Amniotic stem cell (primary cell): ENCODE results near the gene SYCP2L.
"Not testable (repeated sequence)": the region's sequence is repeated elsewhere in the genome, so short reads cannot be mapped to it uniquely, and the experiment has no call there.

Source experiments
- DNase-seq: peaks from one replicate; lab custom pipeline; 2025; lab: John Stamatoyannopoulos, UW

The SYCP2L gene

DNA sequence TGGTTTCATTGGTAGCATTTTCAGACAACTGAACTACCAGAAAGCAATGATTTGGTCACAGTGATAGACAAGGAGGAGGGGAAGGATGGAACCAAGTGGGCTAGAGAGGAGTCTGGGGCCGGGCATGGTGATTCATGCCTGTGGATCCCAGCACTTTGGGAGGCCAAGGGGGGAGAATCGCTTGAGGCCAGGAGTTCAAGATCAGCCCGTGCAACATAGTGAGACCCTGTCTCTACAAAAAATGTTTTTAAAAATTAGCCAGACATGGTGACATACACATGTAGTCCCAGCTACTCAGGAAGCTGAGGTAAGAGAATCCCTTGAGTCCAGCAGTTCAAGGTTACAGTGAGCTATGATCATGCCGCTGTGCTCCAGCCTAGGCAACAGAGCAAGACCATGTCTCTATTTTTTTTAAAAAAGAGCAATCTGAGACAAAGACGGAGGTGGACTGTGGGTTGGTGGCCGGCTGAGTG lies 70.6 kb downstream of the SYCP2L start:
- no peak for DNase-seq

DNA sequence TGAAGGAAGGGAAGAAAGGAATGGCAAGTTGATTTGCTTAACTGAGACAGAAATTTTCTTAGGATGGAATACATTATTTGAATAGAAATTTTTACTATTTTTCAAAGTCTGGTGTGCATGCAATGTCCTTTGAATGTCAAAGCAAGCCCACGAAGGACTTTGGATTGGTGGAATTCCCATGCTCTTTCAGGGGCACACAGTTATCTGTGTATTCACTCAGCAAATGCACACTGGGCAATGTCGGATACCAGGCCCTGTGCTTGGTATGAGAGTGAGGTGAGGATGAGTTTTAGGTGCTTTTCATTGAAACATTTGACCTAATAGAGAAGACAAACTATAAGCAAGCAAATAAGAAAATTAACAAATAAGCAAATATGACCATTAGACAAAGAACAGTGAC lies 73.3 kb downstream of the SYCP2L start:
- no peak for DNase-seq

DNA sequence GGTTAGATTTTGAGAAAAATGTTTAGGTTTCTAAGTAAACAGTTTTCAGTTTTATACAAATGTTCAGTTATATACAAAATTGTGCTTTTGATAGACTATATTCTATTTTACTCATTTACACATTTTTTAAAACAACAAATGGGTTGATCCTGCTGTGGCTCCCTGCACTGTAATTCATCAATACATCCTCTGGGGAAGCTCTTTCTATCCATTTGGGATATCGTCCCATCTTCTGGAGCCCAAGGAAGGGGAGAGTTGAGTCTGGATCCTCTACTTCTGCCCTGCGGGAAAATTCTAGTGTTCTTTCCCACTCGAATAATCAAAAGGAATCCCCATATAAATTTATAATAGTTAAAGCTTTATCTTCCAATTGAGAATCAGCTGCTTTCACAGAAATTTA lies 75.0 kb downstream of the SYCP2L start:
- DNase-seq = no peak

DNA sequence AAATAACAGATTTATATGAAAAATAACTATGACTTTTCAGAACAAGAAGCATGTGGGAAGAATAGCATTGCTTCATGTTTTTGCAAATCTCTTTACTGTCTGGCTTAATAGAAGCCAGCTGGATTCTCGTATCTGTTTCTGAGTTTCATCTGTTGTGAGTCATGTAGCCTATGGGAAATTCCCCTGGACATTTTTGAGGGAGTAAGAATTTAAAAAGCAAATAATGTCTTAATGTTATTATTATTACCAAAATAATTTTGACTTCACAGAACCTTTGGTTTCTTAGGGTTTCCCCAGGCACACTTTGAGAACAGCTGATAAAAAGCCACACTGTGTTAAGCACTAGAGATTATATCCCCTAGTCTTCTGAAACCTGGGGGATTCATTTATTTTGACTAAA lies 75.8 kb downstream of the SYCP2L start:
- peak; percentile 80 for DNase-seq

DNA sequence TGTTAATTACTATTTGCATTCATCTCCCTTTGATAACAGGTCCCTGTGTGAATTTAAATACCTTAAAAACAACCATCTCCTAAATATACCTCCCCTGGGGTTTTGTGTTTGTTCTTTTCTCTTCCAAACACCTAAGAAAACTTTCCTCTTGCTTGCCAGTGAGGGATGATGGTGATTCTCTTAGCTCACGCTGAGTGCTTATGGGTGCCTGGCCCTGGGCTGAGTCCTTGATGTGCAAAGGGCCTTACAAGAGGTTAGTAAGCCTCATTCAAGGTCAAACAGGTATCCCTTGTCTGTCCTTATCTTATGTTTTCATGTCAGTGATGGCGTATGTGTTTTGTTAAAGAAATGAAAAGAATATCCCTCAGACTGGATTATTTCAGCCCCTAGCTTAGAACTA lies 76.3 kb downstream of the SYCP2L start:
- DNase-seq = no peak

DNA sequence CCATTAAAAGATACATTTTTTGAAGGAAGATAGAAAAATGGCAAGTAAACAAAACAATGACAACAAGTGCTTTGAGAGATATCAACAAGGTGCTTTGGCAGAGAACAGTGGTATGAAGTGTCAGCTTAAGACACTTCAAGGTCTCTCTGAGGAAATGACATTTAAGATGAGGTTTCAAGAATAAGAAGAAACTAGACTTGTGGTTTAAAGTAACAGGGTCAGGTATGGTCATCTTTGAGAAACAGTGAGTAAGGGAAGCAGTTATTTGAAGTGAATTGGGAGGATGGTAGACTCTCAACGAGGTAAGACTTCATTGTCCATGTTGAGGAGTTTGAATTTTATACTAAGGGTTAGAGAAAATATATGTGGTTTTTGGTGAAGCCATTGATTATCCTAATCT lies 77.8 kb downstream of the SYCP2L start:
- DNase-seq = no peak

DNA sequence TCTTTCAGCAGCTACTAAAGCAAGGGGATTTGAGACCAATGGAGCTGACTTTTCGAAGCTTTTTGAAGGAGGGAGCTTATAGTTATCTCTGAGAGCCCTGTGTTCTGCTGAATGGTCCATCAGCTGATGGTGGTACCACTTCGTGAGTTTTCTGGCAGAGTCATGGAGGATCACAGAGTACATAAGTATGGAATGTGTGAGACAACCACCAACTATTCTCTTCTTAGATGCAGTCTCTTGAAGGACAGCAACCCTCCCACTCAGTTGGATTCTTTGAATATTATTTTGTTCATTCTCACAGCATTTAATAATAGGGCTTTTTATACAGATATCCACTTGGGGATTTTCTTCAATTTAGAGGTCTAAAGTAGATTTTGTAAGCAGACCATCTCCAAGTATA lies 81.9 kb downstream of the SYCP2L start:
- DNase-seq = peak; percentile 36

DNA sequence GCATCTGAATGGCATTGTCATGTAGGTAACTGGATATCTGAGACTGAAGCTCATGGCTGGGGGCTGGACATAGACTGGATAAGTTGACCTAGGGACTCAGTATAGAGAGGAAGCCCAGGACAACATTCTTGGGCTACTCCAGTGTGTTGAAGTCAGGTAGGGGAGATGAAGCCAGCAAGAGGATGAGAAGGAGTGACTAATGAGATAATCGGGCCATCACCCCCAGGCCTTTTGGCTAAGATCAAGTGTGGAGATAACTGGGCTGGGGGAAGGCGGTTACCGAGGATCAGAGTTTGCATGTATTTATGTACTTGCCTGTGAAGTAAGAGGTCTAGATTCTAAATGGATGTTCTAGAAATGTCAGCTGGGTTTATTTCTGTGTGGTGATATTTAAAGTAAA lies 83.9 kb downstream of the SYCP2L start:
- no peak for DNase-seq

DNA sequence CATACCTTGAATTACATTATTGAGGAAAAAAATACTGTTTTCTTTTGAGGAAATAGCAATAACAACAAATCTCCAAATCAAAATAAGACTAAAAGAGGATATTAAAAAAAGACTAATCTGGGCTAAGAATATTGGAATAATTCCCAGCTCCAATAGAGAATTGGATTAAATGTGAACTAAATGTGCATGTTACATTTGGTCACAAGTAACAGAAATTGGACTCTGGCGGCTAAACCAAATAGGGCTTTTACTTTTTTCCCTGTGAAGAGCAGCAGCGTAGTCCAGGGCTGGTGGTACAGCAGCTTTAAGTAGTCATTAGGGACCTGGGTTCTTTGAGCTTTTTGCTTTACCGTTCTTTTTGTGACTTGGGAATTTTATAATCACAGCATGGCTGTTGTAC lies 85.3 kb downstream of the SYCP2L start:
- DNase-seq = no peak

DNA sequence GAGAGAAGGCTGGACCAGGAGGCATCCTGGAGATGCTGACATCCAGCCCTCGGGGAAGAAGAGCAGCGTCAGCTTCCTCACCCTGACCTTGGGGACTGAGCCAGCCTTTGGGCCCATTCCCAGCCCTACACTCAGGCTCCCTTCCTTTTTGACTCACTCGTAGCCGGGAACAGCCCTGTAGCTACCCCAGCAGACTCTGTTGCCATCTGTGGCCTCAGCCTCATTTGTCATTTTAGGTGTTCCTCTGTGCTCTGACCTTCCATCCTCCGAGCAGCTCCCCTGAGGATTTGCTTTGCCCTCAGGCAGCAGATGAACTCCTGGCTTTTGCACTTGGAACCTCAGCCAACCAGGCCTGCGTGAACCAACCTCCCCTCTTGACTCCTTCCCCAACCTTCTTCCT lies 89.7 kb downstream of the SYCP2L start:
- no peak for DNase-seq

DNA sequence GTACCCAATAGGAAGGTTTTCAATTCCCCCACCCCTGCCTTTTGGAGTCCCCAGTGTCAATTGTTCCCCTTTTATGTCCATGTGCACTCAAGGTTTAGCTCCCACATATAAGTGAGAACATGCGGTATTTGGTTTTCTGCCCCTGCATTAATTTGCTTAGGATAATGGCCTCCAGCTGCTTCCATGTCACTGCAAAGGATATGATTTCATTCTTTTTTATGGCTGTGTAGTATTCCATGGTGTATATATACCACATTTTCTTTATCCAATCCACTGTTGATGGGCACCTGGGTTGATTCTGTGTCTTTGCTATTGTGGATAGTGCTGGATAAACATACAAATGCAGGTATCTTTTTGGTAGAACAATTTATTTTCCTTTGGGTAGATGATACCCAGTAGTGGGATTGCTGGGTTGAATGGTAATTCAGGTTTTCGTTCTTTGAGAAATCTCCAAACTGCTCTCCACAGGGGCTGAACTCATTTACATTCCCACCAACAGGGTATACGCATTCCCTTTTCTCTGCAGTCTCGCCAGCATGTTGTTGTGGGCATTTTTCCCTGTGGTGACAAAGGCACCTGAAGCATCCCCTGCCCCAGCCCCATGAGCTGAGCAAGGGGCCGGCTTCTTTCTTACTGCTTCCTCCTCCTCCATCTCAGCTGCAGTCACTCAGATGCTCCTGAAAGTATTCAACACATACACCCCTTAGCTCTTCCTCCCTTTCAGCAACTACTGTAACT lies 90.5 kb downstream of the SYCP2L start:
- DNase-seq = no peak

DNA sequence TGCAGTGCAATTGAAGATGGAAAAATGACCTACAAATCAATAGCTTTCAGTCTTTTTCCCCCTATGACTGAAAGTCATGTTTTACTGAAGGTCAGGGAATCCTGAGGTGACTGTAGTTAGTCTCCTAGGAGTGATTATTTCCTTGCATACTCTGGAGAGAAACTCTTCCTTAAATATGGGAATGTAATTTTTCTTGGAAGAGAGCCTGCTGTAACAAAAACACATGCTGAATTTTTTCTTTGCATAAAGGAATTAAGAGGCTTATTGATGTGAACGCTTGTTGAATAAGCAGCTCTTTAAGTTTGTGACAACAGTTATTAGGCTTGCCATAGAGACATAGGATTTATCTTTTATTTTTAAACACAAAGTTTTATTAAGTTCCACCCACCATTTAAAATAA lies 92.8 kb downstream of the SYCP2L start:
- DNase-seq = no peak

DNA sequence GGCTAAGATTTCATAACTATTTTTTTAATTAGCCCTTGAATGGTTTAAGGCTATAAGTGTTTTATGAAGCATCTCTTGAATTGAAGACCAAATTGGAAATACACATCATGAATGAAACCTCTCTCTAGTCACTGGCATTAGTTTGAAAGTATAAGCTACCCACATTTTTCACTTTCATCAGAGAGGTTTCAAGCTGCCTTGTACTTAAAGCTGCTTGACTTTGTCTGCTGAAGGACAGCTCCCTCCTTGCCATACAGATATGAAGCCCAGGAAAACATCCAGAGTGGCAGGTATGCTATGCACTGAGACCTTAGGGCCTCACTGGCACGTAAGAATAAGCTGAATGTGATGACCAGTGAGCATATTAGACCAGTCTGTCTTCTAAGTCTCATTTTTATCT lies 94.6 kb downstream of the SYCP2L start:
- DNase-seq = no peak

DNA sequence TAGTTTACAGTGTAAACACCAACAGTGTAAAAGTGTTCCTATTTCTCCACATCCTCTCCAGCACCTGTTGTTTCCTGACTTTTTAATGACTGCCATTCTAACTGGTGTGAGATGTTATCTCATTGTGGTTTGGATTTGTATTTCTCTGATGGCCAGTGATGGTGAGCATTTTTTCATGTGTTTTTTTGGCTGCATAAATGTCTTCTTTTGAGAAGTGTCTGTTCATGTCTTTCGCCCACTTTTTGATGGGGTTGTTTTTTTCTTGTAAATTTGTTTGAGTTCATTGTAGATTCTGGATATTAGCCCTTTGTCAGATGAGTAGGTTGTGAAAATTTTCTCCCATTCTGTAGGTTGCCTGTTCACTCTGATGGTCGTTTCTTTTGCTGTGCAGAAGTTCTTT lies 98.1 kb downstream of the SYCP2L start:
- DNase-seq = not testable (repeated sequence)

DNA sequence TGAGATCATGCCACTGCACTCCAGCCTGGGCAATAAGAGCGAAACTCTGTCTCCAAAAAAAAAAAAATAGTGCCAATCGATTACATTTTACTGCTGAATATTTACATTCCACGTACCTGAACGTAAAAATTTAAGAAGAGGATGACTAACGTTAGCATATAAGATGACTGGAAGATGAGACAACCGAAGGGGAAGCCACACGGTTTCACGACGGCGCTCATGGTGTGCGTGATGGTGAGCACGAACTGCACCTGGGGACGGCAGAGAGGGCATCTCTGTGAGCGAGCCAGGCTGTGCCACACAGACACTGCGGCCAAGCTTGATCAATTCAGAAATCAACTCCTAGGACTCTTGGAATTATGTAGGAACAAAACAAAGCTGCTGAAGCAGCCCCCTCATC lies 102.7 kb downstream of the SYCP2L start:
- no peak for DNase-seq

DNA sequence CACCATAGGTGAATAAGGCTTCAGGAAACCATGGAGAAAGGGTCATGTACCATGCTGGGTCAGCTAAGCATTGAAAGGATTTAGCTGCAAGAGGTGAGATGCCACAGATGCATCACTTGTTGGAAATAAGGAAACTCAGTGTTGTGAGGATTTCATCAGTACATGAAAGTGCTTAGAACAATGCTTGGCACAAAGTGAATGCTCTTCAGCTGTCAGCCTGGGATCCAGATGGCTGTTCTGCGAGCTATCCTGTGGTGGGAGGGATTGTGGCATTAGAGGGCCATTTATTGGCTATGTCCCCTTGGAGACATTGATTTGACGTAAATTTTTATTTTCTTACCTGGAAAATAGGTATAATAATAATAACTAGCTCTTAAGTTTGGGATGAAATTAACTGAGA lies 104.3 kb downstream of the SYCP2L start:
- DNase-seq = no peak

DNA sequence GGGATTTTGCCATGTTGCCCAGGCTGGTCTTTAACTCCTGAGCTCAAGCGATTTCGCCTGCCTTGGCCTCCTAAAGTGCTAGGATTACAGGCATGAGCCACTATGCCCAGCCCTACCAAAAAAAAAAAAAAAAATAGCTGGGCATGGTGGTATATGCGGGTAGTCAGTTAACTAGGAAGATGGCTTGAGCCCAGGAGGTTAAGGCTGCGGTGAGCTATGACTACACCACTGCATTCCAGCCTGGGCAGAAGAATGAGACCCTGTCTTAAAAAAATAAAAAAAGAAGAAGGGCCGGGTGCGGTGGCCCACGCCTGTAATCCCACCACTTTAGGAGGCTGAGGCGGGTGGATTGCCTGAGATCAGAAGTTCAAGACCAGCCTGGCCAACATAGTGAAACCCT lies 107.0 kb downstream of the SYCP2L start:
- DNase-seq = no peak

DNA sequence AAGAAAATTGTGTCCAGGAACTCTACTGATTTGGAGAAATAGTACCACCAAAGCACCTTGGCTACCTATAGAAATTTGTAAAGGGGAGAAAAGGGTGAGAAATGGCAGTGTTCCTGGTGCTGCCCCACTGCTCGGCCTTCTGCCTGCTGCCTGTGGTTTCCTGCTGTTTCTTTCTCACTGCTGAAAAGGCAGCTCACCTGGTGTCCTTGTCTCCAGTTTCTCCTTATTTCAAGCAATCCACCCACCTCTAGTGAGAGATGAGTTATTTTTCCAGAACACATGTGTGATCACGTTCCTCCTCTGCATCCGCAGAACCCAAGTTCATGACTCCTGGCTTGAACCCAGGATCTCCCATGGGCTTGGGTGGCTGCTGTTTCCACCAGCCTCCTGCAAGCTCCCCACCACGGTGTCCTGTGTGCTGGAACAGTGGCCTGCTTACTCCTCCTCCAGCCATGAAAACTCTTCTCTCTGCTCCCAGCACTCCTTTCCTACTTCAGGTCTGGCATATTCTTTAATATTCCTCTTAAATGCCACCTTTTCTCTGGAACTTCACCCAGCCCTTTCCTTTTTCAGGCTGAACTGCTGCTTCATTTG lies 108.4 kb downstream of the SYCP2L start:
- DNase-seq = no peak

DNA sequence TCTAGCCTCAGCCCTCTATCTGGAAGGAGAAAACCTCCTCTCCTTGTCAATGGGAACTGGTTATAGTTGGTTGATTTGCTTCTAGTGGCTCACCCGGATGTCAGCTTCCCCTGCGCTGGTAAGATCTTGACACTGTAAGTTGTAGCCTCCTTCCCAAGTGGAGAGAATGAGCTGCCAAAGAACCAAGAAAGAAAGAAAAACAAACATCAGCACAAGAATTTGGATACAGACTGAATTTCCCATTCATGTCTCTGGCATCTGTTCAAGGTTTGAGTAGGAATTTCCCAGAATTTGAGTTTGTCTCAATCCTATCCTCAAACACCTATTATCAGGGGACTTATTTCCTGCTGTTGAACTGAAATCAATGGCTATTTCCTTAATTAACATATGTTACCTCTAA lies 113.1 kb downstream of the SYCP2L start:
- no peak for DNase-seq

DNA sequence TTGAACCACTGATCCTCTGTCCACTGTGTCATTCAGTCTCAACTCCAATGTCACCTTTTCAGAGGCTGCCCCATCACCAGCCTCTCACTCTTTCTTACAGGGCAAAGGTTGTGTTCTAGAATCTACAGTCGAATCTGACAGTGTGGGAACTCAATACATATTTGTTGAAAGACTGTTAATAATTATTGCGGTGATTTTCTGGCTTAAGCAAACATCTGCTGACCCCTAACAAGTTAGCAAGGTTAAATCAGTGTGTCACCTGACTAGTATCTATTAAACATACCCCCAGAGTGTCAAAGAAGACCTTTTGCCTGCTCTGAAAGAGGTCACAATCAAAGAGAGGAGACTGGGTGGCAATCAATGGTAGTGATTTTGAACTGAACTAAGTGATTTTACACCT lies 115.3 kb downstream of the SYCP2L start:
- no peak for DNase-seq

DNA sequence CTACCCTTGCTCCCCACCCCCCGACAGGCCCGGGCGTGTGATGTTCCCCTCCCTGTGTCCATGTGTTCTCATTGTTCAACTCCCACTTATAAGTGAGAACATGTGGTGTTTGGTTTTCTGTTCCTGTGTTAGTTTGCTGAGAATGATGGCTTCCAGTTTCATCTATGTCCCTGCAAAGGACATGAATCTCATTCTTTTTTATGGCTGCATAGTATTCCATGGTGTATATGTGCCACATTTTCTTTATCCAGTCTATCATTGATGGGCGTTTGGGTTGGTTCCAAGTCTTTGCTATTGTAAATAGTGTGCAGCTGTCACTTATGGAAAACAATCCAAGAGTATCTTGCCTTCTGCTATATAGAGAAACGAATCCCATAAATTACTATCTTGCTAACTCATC lies 116.4 kb downstream of the SYCP2L start:
- DNase-seq = not testable (repeated sequence)

DNA sequence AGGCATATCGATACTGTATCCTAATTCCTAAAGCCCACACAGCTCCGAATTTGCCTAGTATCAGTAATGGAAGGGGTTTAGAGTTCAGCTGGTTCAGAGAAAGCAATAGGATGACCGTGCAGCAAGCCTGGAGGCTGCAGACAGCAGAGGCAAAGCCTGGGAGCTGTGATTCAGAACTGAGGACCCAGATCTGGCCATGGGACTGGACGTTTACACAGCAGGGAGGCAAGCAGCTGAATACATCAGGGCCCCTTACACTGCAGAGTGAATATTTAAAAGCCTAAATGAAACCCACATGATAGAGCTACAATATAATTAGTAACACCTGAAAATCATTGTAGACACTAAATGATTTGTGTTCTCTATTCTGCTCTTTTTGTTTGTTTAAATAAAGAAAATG lies 119.2 kb downstream of the SYCP2L start:
- no peak for DNase-seq

DNA sequence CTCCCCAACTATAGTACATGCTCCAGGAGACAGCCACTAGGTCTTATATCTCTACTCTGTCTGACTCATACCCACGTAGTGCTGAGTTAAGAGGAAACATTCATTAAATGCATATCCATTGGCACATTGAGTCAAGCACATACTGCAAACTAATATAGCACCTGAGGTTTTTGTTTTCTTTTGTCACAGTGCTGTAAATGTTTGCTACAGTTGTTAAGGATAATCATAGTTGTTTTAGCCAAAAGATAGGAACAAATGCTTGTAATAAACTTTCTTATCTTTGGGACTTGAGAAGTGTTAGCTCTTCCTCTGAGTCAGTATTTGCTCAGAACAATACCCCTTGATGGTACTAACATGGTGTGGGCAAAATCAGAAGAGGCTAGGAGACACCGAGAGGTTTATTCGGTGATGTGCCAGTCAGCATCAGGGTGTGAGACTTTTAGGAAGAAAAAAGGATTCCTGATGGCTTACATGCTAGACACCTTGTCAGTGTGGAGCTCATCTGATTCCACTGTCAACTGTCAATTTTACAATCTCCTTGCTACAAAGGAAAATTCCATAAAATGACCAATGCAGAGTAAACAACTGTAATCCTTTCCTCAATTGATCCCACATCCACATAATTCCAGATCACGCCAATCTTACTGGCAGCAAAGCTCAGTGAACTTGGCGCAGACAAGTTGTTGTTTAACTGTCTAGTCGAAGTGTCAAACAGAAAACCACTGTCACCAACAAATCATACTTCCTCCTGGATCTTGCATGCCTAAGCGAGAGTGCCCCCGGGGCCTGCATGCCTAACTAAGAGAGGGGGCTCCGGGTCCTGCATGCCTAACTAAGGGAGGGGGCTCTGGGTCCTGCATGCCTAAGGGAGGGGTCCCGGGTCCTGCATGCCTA lies 121.1 kb downstream of the SYCP2L start:
- no peak for DNase-seq
